DND-41 (cell line): ENCODE data around the gene FBXO5.

Experiments used
- CTCF ChIP-seq: IDR thresholded peaks from 2 replicates; pipeline ENCODE4 v1.5.1; 2012; ENCODE audit warnings: borderline replicate concordance, low read length, moderate library complexity, mild to moderate bottlenecking; ENCODE audit not compliant: poor library complexity, severe bottlenecking; ENCODE audit errors: extremely low read depth
- EZH2 ChIP-seq: IDR thresholded peaks from 3 replicates; pipeline ENCODE4 v1.6.1; 2012; ENCODE audit warnings: borderline replicate concordance, low read depth, mild to moderate bottlenecking, moderate library complexity, low read length, inconsistent platforms; ENCODE audit not compliant: severe bottlenecking

GRCh38 chr6:153001767-153002612, 19.1 kb upstream of the FBXO5 start:
- no peak for TF ChIP-seq CTCF
- no peak for TF ChIP-seq EZH2
